GM10266 (cell line): ENCODE measurements around the gene FAM76A.

ENCODE experiments used
- DNase-seq: peaks from one replicate; pipeline ENCODE4 v3.0.0; 2012; ENCODE audit errors: extremely low spot score
- CTCF ChIP-seq: IDR thresholded peaks from 2 replicates; pipeline ENCODE4 v1.5.1; 2012; ENCODE audit warnings: mild to moderate bottlenecking, low read depth; ENCODE audit not compliant: control insufficient read depth, insufficient read depth; ENCODE audit errors: missing control alignments

FAM76A gene

GRCh38 chr1:27726173-27727044 is 648 bp downstream of the FAM76A start:
- peak; percentile 77 for DNase-seq
- TF ChIP-seq CTCF, result no peak

- DNase-seq, result no peak
- no peak for TF ChIP-seq CTCF
Observed at GRCh38 chr1:27727126-27727525, 1.4 kb downstream of the FAM76A start.

GRCh38 chr1:27736252-27736651 is 10.5 kb downstream of the FAM76A start:
- no peak for TF ChIP-seq CTCF
- no peak for DNase-seq

GRCh38 chr1:27741121-27741520 is 15.4 kb downstream of the FAM76A start:
- TF ChIP-seq CTCF, result no peak
- no peak for DNase-seq

- no peak for DNase-seq
- no peak for TF ChIP-seq CTCF
Observed at GRCh38 chr1:27744556-27744955, 18.8 kb downstream of the FAM76A start.

- no peak for TF ChIP-seq CTCF
- DNase-seq, result no peak
Observed at GRCh38 chr1:27745466-27745865, 19.7 kb downstream of the FAM76A start.

- TF ChIP-seq CTCF, result no peak
- DNase-seq, result no peak
Observed at GRCh38 chr1:27752360-27752759, 26.6 kb downstream of the FAM76A start.
